HepG2 (cell line): ENCODE data around the gene NFE2L1. TPM values are rescaled to one million over a fixed set of nuclear protein-coding genes. Genes with fewer than 3 reads are reported as not detected.

Source experiments
- AHR ChIP-seq: IDR thresholded peaks from 2 replicates; pipeline ENCODE4 v1.6.1; 2018; ENCODE audit warnings: missing genetic modification reagents, missing compliant biosample characterization
- AKAP8 ChIP-seq: sonication (generic); formaldehyde crosslinking; IDR thresholded peaks from 2 replicates; pipeline ENCODE4 v1.5.1; 2020; ENCODE audit warnings: mild to moderate bottlenecking, missing genetic modification reagents
- ARNTL ChIP-seq: sonication (generic); formaldehyde crosslinking; IDR thresholded peaks from 2 replicates; pipeline ENCODE4 v1.4.0; 2020; ENCODE audit warnings: mild to moderate bottlenecking, missing genetic modification reagents
- CBX5 ChIP-seq: sonication (generic); formaldehyde crosslinking; IDR thresholded peaks from 2 replicates; pipeline ENCODE4 v1.4.0; 2020; ENCODE audit warnings: missing genetic modification reagents, borderline replicate concordance
- CREB3 ChIP-seq: sonication (generic); formaldehyde crosslinking; IDR thresholded peaks from 2 replicates; pipeline ENCODE4 v1.5.0; 2020; ENCODE audit warnings: missing genetic modification reagents
- GABPB1 ChIP-seq: IDR thresholded peaks from 2 replicates; pipeline ENCODE4 v1.6.1; 2016; ENCODE audit warnings: mild to moderate bottlenecking, missing genetic modification reagents, moderate library complexity, missing compliant biosample characterization
- GTF3A ChIP-seq: sonication (generic); formaldehyde crosslinking; conservative IDR thresholded peaks from 2 replicates; pipeline ENCODE4 v1.4.0; 2020; ENCODE audit warnings: mild to moderate bottlenecking, missing genetic modification reagents
- HNRNPH1 ChIP-seq: fragments of 200-400 bp; formaldehyde crosslinking; optimal IDR thresholded peaks from 2 replicates; pipeline ENCODE3; 2017; ENCODE audit warnings: mild to moderate bottlenecking, low read depth, low read length
- NR2F6 ChIP-seq, 2 experiments: IDR thresholded peaks; 2 replicates each; pipeline ENCODE4 v1.6.1; 2016; ENCODE audit warnings: antibody characterized with exemption in 1 of 2, mild to moderate bottlenecking in 1 of 2
- POGZ ChIP-seq: sonication (generic); formaldehyde crosslinking; IDR thresholded peaks from 2 replicates; pipeline ENCODE4 v1.4.0; 2020; ENCODE audit warnings: mild to moderate bottlenecking, missing genetic modification reagents
- RELA ChIP-seq: sonication (generic); formaldehyde crosslinking; IDR thresholded peaks from 2 replicates; pipeline ENCODE4 v1.4.0; 2020; ENCODE audit warnings: missing genetic modification reagents
- SALL2 ChIP-seq: sonication (generic); formaldehyde crosslinking; IDR thresholded peaks from 2 replicates; pipeline ENCODE4 v1.8.1; 2023; ENCODE audit warnings: mild to moderate bottlenecking, missing genetic modification reagents, inconsistent platforms
- SMYD3 ChIP-seq: sonication (generic); formaldehyde crosslinking; IDR thresholded peaks from 2 replicates; pipeline ENCODE4 v1.8.1; 2023; ENCODE audit warnings: mild to moderate bottlenecking, missing genetic modification reagents
- SOX13 ChIP-seq, 3 experiments: fragments of 450-650 bp in 1 of 3; sonication (generic) in 1 of 3; formaldehyde crosslinking in 1 of 3; IDR thresholded peaks in 2 of 3; conservative IDR thresholded peaks in 1 of 3; 2 replicates each; pipeline versions ENCODE4 v1.5.0 to v1.6.1; 2016 to 2020; ENCODE audit warnings: antibody characterized with exemption in 1 of 3, mild to moderate bottlenecking in 1 of 3, missing compliant biosample characterization in 1 of 3, missing genetic modification reagents in 1 of 3, moderate library complexity in 1 of 3
- SP140L ChIP-seq: sonication (generic); formaldehyde crosslinking; IDR thresholded peaks from 2 replicates; pipeline ENCODE4 v1.4.0; 2020; ENCODE audit warnings: missing genetic modification reagents, borderline replicate concordance
- STAT5B ChIP-seq: sonication (generic); formaldehyde crosslinking; IDR thresholded peaks from 2 replicates; pipeline ENCODE4 v1.4.0; 2020; ENCODE audit warnings: missing genetic modification reagents
- ZBTB20 ChIP-seq: sonication (generic); formaldehyde crosslinking; IDR thresholded peaks from 2 replicates; pipeline ENCODE4 v1.8.1; 2023; ENCODE audit warnings: missing genetic modification reagents, low read depth, mild to moderate bottlenecking, borderline replicate concordance
- ZBTB3 ChIP-seq: sonication (generic); formaldehyde crosslinking; IDR thresholded peaks from 2 replicates; pipeline ENCODE4 v1.4.0; 2020; ENCODE audit warnings: low read depth, mild to moderate bottlenecking, moderate library complexity, missing genetic modification reagents, borderline replicate concordance
- ZBTB43 ChIP-seq: sonication (generic); formaldehyde crosslinking; conservative IDR thresholded peaks from 2 replicates; pipeline ENCODE4 v1.4.0; 2020; ENCODE audit warnings: missing genetic modification reagents
- ZFP91 ChIP-seq: sonication (generic); formaldehyde crosslinking; IDR thresholded peaks from 2 replicates; pipeline ENCODE4 v1.9.0; 2022; ENCODE audit warnings: missing genetic modification reagents, mild to moderate bottlenecking, borderline replicate concordance
- ZNF17 ChIP-seq: sonication (generic); formaldehyde crosslinking; IDR thresholded peaks from 2 replicates; pipeline ENCODE4 v1.5.0; 2020; ENCODE audit warnings: mild to moderate bottlenecking, missing genetic modification reagents
- ZNF180 ChIP-seq: sonication (generic); formaldehyde crosslinking; IDR thresholded peaks from 2 replicates; pipeline ENCODE4 v1.4.0; 2020; ENCODE audit warnings: low read depth, missing genetic modification reagents, borderline replicate concordance
- ZNF232 ChIP-seq: sonication (generic); formaldehyde crosslinking; IDR thresholded peaks from 2 replicates; pipeline ENCODE4 v1.4.0; 2020; ENCODE audit warnings: missing genetic modification reagents, borderline replicate concordance
- ZNF430 ChIP-seq: sonication (generic); formaldehyde crosslinking; IDR thresholded peaks from 2 replicates; pipeline ENCODE4 v1.9.0; 2021; ENCODE audit warnings: mild to moderate bottlenecking, missing genetic modification reagents
- polyA plus RNA-seq, 8 experiments: library from polyadenylated mRNA; depleted of rRNA in 3 of 8; stranded (reverse) in 7 of 8; unstranded in 1 of 8; fragments of >200 nt; fragmentation: Illumina TruSeq in 4 of 8; extraction: Trizol in 4 of 8; gene quantifications; 2 replicates each; pipeline versions ENCODE4 v1.2.1 to v1.2.3, GENCODE V29; 2011 to 2016; ENCODE audit warnings: low read depth in 4 of 8, missing spikeins in 1 of 8, mixed read lengths in 1 of 8; ENCODE audit not compliant: insufficient read depth in 1 of 8
- total RNA-seq, 5 experiments: library from RNA; depleted of rRNA; stranded (reverse); fragments of >200 nt; fragmentation: Illumina TruSeq; extraction: Trizol; gene quantifications; 2 replicates each; pipeline ENCODE4 v1.2.3, GENCODE V29; 2016; ENCODE audit warnings: low read depth in 1 of 5

The NFE2L1 gene
- total and polyA plus RNA-seq, 2 of the 13 experiments (the other 11 are each of a cell fraction or from before 2014, with no cell fraction given): 67.0 to 234 TPM

- TF ChIP-seq ZBTB3 (CRISPR knock-in tag) (no peak), SMYD3 (CRISPR knock-in tag) (peak; percentile 62; the same call in 1 of the 2 replicates), ZBTB20 (CRISPR knock-in tag) (peak; percentile 78; the same call in 1 of the 2 replicates), ZNF17 (CRISPR knock-in tag) (0 out of 2 replicates have a peak, but pooled peaks have one; percentile 30), HNRNPH1 (no peak), ZFP91 (CRISPR knock-in tag) (peak; percentile 90; the same call in 1 of the 2 replicates), ZNF430 (CRISPR knock-in tag) (peak; percentile 52; the same call in 1 of the 2 replicates), STAT5B (CRISPR knock-in tag) (no peak), SP140L (no peak), ARNTL (CRISPR knock-in tag) (peak; percentile 73; the same call in 1 of the 2 replicates), ZNF232 (0 out of 2 replicates have a peak, but pooled peaks have one; percentile 33), NR2F6 (IDR thresholded peaks at IDR 0.05) (no peak), NR2F6 (CRISPR knock-in tag; IDR thresholded peaks at IDR 0.05) (no peak), ZBTB43 (CRISPR knock-in tag) (no peak), CBX5 (CRISPR knock-in tag) (peak; percentile 58; the same call in 1 of the 2 replicates), AKAP8 (CRISPR knock-in tag) (no peak), AHR (CRISPR knock-in tag) (no peak), POGZ (CRISPR knock-in tag) (peak; percentile 91), SALL2 (CRISPR knock-in tag) (peak; percentile 77), SOX13 (IDR thresholded peaks at IDR 0.05) (no peak), SOX13 (CRISPR knock-in tag; conservative IDR thresholded peaks at IDR 0.05 in 1 of 2, IDR thresholded peaks at IDR 0.05 in 1 of 2) (no peak; a peak in 1 of 4 replicates), CREB3 (CRISPR knock-in tag) (0 out of 2 replicates have a peak, but pooled peaks have one; percentile 13), GABPB1 (CRISPR knock-in tag) (peak; percentile 98), RELA (CRISPR knock-in tag) (no peak), ZNF180 (CRISPR knock-in tag) (no peak; the same call in 1 of the 2 replicates), GTF3A (CRISPR knock-in tag) (no peak; the same call in 1 of the 2 replicates)
Observed at GRCh38 chr17:48107137-48108055, 59.2 kb downstream of the NFE2L1 start, which contains the start of gene SNX11 (continued).
